Spleen (tissue), 7 donors: ENCODE data around the gene TMEM218.
"Not testable (repeated sequence)": the region's sequence is repeated elsewhere in the genome, so short reads cannot be mapped to it uniquely, and the experiment has no call there.

ENCODE experiments used
- POLR2A ChIP-seq, 3 donors: fragments of 450-650 bp; IDR thresholded peaks; one replicate each; pipeline ENCODE4 v1.5.1; 2017; ENCODE audit warnings: antibody characterized with exemption in 3 of 3, mild to moderate bottlenecking in 1 of 3
- POLR2AphosphoS5 ChIP-seq, 3 donors: sonication (generic); formaldehyde crosslinking; IDR thresholded peaks; one replicate each; pipeline ENCODE4 v1.5.1; 2017; ENCODE audit warnings: antibody characterized with exemption in 3 of 3
- TF ChIP-seq, protein P1 (sequence below), 11 experiments: fragments of 200-600 bp in 7 of 11; fragments of 450-650 bp in 4 of 11; sonication (generic) in 4 of 11; IDR thresholded peaks in 8 of 11; conservative IDR thresholded peaks in 3 of 11; 1 replicate in 7 of 11; 2 replicates in 4 of 11; pipeline versions ENCODE4 v1.4.0 to v1.8.0; 2016 to 2021; ENCODE audit warnings: antibody characterized with exemption in 11 of 11, inconsistent platforms in 4 of 11, mild to moderate bottlenecking in 1 of 11
- donor health status: DM: no; HTN: no; CAD: no; lungs with moderate emphysema.
- donor health status: DM: no; HTN: no; CAD: no.
- donor health status: DM: no; HTN: no; CAD: no.

DNA sequence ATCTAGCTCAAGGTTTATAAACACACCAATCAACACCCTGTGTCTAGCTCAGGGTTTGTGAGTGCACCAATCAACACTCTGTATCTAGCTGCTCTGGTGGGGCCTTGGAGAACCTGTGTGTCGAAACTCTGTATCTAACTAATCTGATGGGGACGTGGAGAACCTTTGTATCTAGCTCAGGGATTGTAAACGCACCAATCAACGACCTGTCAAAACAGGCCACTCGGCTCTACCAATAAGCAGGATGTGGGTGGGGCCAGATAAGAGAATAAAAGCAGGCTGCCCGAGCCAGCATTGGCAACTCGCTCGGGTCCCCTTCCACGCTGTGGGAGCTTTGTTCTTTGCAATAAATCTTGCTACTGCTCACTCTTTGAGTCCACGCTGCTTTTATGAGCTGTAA is 21.3 kb downstream of the TMEM218 start:
- not testable (repeated sequence) for TF ChIP-seq POLR2A, POLR2AphosphoS5 (IDR thresholded peaks at IDR 0.05)
- TF ChIP-seq, protein P1, sequence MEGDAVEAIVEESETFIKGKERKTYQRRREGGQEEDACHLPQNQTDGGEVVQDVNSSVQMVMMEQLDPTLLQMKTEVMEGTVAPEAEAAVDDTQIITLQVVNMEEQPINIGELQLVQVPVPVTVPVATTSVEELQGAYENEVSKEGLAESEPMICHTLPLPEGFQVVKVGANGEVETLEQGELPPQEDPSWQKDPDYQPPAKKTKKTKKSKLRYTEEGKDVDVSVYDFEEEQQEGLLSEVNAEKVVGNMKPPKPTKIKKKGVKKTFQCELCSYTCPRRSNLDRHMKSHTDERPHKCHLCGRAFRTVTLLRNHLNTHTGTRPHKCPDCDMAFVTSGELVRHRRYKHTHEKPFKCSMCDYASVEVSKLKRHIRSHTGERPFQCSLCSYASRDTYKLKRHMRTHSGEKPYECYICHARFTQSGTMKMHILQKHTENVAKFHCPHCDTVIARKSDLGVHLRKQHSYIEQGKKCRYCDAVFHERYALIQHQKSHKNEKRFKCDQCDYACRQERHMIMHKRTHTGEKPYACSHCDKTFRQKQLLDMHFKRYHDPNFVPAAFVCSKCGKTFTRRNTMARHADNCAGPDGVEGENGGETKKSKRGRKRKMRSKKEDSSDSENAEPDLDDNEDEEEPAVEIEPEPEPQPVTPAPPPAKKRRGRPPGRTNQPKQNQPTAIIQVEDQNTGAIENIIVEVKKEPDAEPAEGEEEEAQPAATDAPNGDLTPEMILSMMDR (IDR thresholded peaks at IDR 0.05 in 8 of 11, conservative IDR thresholded peaks at IDR 0.05 in 3 of 11), result not testable (repeated sequence)
